Hepatocyte (in vitro differentiated cells): ENCODE results near the gene SLC12A4. TPM values are rescaled to one million over a fixed set of nuclear protein-coding genes. Genes with fewer than 3 reads are reported as not detected.

Experiments
- DNase-seq: peaks from one replicate; pipeline ENCODE4 v3.0.0-alpha.2; 2016; ENCODE audit warnings: low spot score
- H2AFZ ChIP-seq: fragments of 200-600 bp; sonication (generic); 2 replicates; pipeline ENCODE4 v1.6.0; 2016; ENCODE audit warnings: antibody characterized with exemption, mild to moderate bottlenecking
- H3K27ac ChIP-seq: fragments of 200-600 bp; sonication (generic); 2 replicates; pipeline ENCODE4 v1.5.1; 2016; ENCODE audit warnings: mild to moderate bottlenecking
- H3K27me3 ChIP-seq: fragments of 200-600 bp; sonication (generic); 2 replicates; pipeline ENCODE4 v1.6.1; 2016
- H3K36me3 ChIP-seq: fragments of 200-600 bp; sonication (generic); replicated peaks from 2 replicates; pipeline ENCODE4 v1.5.1; 2016; ENCODE audit warnings: low read depth; ENCODE audit not compliant: insufficient read depth
- H3K4me1 ChIP-seq: fragments of 200-600 bp; sonication (generic); 2 replicates; pipeline ENCODE4 v1.5.1; 2016; ENCODE audit warnings: mild to moderate bottlenecking, moderate library complexity; ENCODE audit not compliant: insufficient read depth
- H3K4me2 ChIP-seq: fragments of 200-600 bp; sonication (generic); 2 replicates; pipeline ENCODE4 v1.6.0; 2016
- H3K4me3 ChIP-seq: fragments of 200-600 bp; sonication (generic); 2 replicates; pipeline ENCODE4 v1.5.1; 2016; ENCODE audit warnings: mild to moderate bottlenecking
- H3K79me2 ChIP-seq: fragments of 200-600 bp; sonication (generic); 2 replicates; pipeline ENCODE4 v1.6.0; 2017; ENCODE audit warnings: mild to moderate bottlenecking
- H3K9me2 ChIP-seq: fragments of 200-600 bp; sonication (generic); replicated peaks from 2 replicates; pipeline ENCODE4 v1.6.0; 2017; ENCODE audit warnings: mild to moderate bottlenecking; ENCODE audit not compliant: insufficient read depth
- H3K9me3 ChIP-seq: fragments of 200-600 bp; sonication (generic); 2 replicates; pipeline ENCODE4 v1.5.1; 2016; ENCODE audit warnings: low read depth, mild to moderate bottlenecking
- H4K20me1 ChIP-seq: fragments of 200-600 bp; sonication (generic); 2 replicates; pipeline ENCODE4 v1.6.0; 2016; ENCODE audit warnings: mild to moderate bottlenecking; ENCODE audit not compliant: insufficient read depth, poor library complexity, severe bottlenecking
- CTCF ChIP-seq: fragments of 200-600 bp; sonication (generic); IDR thresholded peaks from 2 replicates; pipeline ENCODE4 v1.5.1; 2016; ENCODE audit warnings: antibody characterized with exemption, mild to moderate bottlenecking; ENCODE audit not compliant: poor library complexity
- EZH2 ChIP-seq: fragments of 200-600 bp; sonication (generic); IDR thresholded peaks from 2 replicates; pipeline ENCODE4 v1.6.1; 2016; ENCODE audit warnings: antibody characterized with exemption, mild to moderate bottlenecking, borderline replicate concordance
- EZH2phosphoT487 ChIP-seq: fragments of 200-600 bp; sonication (generic); IDR thresholded peaks from one replicate; pipeline ENCODE4 v1.6.1; 2018; ENCODE audit warnings: antibody characterized with exemption, mild to moderate bottlenecking, low read depth, moderate library complexity; ENCODE audit not compliant: unreplicated experiment, severe bottlenecking
- WGBS: methylation state at CpG from one replicate; pipeline ENCODE4 v1.1.6; 2016; ENCODE audit warnings: low lambda C conversion rate; ENCODE audit errors: missing lambda C conversion rate; 5-methylcytosine and 5-hydroxymethylcytosine counted together
- polyA plus RNA-seq: library from polyadenylated mRNA; unstranded; fragments of >200 nt; fragmentation: Nextera tagmentation; extraction: Ambion mirVana; gene quantifications from 2 replicates; pipeline ENCODE4 v1.2.1, GENCODE V29; 2016
- total RNA-seq: library from RNA; depleted of rRNA; stranded (reverse); fragments of >200 nt; gene quantifications from 2 replicates; pipeline ENCODE4 v1.2.3, GENCODE V29; 2014

SLC12A4 gene
- total and polyA plus RNA-seq, 2 experiments from 2014 or later: 55.2 to 63.9 TPM

GRCh38 chr16:67936124-67936879, 32.1 kb downstream of the SLC12A4 start, which contains the start of gene PSMB10:
PSMB10 (minus strand) TSS chr16:67936850; CDS start chr16:67936749, 101 bp downstream.
- Histone ChIP-seq H3K9me2 (no peaks in the 10 kb centered on the region), H2AFZ (peak within 1 kb of the TSS; percentile 46), H4K20me1 (no peaks in the 10 kb centered on the region), H3K4me2 (peak within 1 kb of the TSS; percentile 83), H3K27me3 (no peaks in the 10 kb centered on the region), H3K27ac (peak within 1 kb of the TSS; percentile 90), H3K4me1 (peaks cover 8% of the 10 kb centered on the region), H3K79me2 (peaks cover 24% of the 10 kb centered on the region), H3K4me3 (peak within 1 kb of the TSS; percentile 87), H3K36me3 (no peaks in the 10 kb centered on the region), H3K9me3 (no peaks in the 10 kb centered on the region)
- DNase-seq: peak; percentile 78
- TF ChIP-seq EZH2phosphoT487 (no peak), CTCF (no peak), EZH2 (no peak)
- WGBS: under 1% methylated on average over 47 of the region's 54 CpGs

- Histone ChIP-seq H3K27me3 (no peaks in the 10 kb centered on the region), H3K36me3 (no peaks in the 10 kb centered on the region), H3K27ac (peak overlapping the region; percentile 90), H3K79me2 (peaks cover 24% of the 10 kb centered on the region), H3K9me3 (no peaks in the 10 kb centered on the region), H3K4me1 (peaks cover 8% of the 10 kb centered on the region), H2AFZ (peak overlapping the region; percentile 46), H3K9me2 (no peaks in the 10 kb centered on the region), H3K4me3 (peak overlapping the region; percentile 87), H4K20me1 (no peaks in the 10 kb centered on the region), H3K4me2 (peak overlapping the region; percentile 86)
- WGBS: 1% methylated on average over 42 of the region's 55 CpGs
- peak; percentile 98 for DNase-seq
- no peak for TF ChIP-seq CTCF
- TF ChIP-seq EZH2phosphoT487: no peak
- TF ChIP-seq EZH2: no peak
Observed at GRCh38 chr16:67935402-67936123, 32.9 kb downstream of the SLC12A4 start.

GRCh38 chr16:67935101-67935401, 33.4 kb downstream of the SLC12A4 start:
- Histone ChIP-seq H3K36me3 (no peaks in the 10 kb centered on the region), H3K4me3 (peak overlapping the region; percentile 8), H2AFZ (no peak overlapping the region), H3K4me2 (peak overlapping the region; percentile 86), H3K9me3 (no peaks in the 10 kb centered on the region), H4K20me1 (no peaks in the 10 kb centered on the region), H3K79me2 (peaks cover 24% of the 10 kb centered on the region), H3K4me1 (peaks cover 8% of the 10 kb centered on the region), H3K9me2 (no peaks in the 10 kb centered on the region), H3K27ac (no peak overlapping the region), H3K27me3 (no peaks in the 10 kb centered on the region)
- no peak for DNase-seq
- TF ChIP-seq EZH2: no peak
- WGBS: 12% methylated on average over 13 of the region's 13 CpGs

GRCh38 chr16:67934306-67935100, 33.9 kb downstream of the SLC12A4 start:
- Histone ChIP-seq H3K27me3 (no peaks in the 10 kb centered on the region), H4K20me1 (no peaks in the 10 kb centered on the region), H3K9me3 (no peaks in the 10 kb centered on the region), H3K4me3 (peak overlapping the region; percentile 8), H3K27ac (no peak overlapping the region), H3K4me2 (peak overlapping the region; percentile 86), H3K9me2 (no peaks in the 10 kb centered on the region), H2AFZ (no peak overlapping the region), H3K79me2 (peaks cover 18% of the 10 kb centered on the region), H3K4me1 (peaks cover 8% of the 10 kb centered on the region), H3K36me3 (no peaks in the 10 kb centered on the region)
- no peak for DNase-seq
- no peak for TF ChIP-seq EZH2phosphoT487
- no peak for TF ChIP-seq EZH2
- 63% methylated on average over 13 of the region's 13 CpGs for WGBS
